HS-27A (cell line): Measurements from ENCODE around the gene RPS6KA4.

Source experiments
- DNase-seq: peaks from one replicate; pipeline ENCODE4 v3.0.0-alpha.2; 2012; ENCODE audit warnings: low read depth, missing footprints

The RPS6KA4 gene

GRCh38 chr11:64327375-64327774, 31.6 kb upstream of the RPS6KA4 start:
- no peak for DNase-seq

GRCh38 chr11:64327993-64328392, 31.0 kb upstream of the RPS6KA4 start:
- DNase-seq = no peak

- no peak for DNase-seq
Observed at GRCh38 chr11:64330888-64331287, 28.1 kb upstream of the RPS6KA4 start.

GRCh38 chr11:64331569-64332371, 27.2 kb upstream of the RPS6KA4 start:
- peak; percentile 92 for DNase-seq

- no peak for DNase-seq
Observed at GRCh38 chr11:64333556-64333955, 25.4 kb upstream of the RPS6KA4 start.

- peak; percentile 94 for DNase-seq
Observed at GRCh38 chr11:64334764-64335735, 23.9 kb upstream of the RPS6KA4 start.

- no peak for DNase-seq
Observed at GRCh38 chr11:64337538-64338249, 21.3 kb upstream of the RPS6KA4 start.

- DNase-seq = no peak
Observed at GRCh38 chr11:64338716-64339115, 20.2 kb upstream of the RPS6KA4 start.

- DNase-seq = no peak
Observed at GRCh38 chr11:64339286-64339685, 19.7 kb upstream of the RPS6KA4 start.

GRCh38 chr11:64339754-64340408, 19.1 kb upstream of the RPS6KA4 start, which contains the start of gene CCDC88B:
Gene CCDC88B (plus strand): TSS chr11:64340204. CDS start chr11:64340267, 63 bp downstream.
- DNase-seq = no peak

- no peak for DNase-seq
Observed at GRCh38 chr11:64340671-64341335, 18.2 kb upstream of the RPS6KA4 start.

- DNase-seq = no peak
Observed at GRCh38 chr11:64341429-64341828, 17.5 kb upstream of the RPS6KA4 start.

GRCh38 chr11:64341851-64342791, 16.8 kb upstream of the RPS6KA4 start:
- DNase-seq = peak; percentile 63

GRCh38 chr11:64342869-64343745, 15.9 kb upstream of the RPS6KA4 start:
- DNase-seq = no peak

- DNase-seq = no peak
Observed at GRCh38 chr11:64343767-64344559, 15.0 kb upstream of the RPS6KA4 start.

- no peak for DNase-seq
Observed at GRCh38 chr11:64344787-64345186, 14.2 kb upstream of the RPS6KA4 start.

- DNase-seq = no peak
Observed at GRCh38 chr11:64347193-64347867, 11.6 kb upstream of the RPS6KA4 start.
